ENCODE results near the gene SPPL2B. TPM values are rescaled to one million over a fixed set of nuclear protein-coding genes. Genes with fewer than 3 reads are reported as not detected.
A peak's percentile ranks its signal among the peaks of the same experiment; 100 is the strongest.

The SPPL2B gene
- total and polyA plus RNA-seq, 9 of the 15 experiments (the other 6 are each of a cell fraction or from before 2014, with no cell fraction given) = 0.20 to 81.2 (median 15.1) TPM

DNA sequence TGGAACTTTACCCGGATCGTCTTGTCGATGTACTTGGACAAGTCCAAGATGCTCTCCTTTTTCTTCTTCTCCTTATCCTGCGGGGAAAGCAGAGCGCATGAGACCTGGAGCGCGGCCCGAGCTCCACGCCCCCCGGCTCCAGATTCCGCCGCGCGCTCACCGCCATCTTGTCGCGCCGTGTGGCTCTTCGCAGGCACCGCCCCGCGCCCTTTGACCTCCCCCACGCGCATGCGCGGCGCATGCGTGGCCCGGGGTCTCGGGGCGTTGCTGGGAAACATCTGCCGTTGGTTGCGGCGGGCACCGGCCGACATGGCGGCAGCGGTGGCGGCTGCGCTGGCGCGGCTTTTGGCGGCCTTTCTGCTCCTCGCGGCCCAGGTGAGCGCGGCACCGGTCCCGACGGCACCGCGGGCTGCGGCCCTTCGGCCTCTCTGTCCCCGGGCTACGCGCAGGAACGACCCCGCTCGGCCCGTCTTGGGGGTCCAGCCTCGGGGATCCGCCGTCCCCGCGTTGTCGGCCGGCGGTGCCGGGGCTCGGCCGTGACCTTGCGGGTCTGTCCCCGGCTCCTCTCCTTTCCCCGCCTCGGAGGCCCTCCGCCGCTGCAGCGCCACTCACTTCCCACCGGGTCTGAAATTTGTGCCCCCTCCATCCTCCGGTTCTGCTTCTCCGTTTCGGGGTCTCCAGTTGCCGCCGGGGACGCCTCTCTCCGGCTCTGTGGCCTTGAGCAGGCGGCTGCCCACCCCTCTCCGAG is at the start of gene SPPL2B, which contains the start of gene LSM7 (continued):
- TF ChIP-seq, protein P1, sequence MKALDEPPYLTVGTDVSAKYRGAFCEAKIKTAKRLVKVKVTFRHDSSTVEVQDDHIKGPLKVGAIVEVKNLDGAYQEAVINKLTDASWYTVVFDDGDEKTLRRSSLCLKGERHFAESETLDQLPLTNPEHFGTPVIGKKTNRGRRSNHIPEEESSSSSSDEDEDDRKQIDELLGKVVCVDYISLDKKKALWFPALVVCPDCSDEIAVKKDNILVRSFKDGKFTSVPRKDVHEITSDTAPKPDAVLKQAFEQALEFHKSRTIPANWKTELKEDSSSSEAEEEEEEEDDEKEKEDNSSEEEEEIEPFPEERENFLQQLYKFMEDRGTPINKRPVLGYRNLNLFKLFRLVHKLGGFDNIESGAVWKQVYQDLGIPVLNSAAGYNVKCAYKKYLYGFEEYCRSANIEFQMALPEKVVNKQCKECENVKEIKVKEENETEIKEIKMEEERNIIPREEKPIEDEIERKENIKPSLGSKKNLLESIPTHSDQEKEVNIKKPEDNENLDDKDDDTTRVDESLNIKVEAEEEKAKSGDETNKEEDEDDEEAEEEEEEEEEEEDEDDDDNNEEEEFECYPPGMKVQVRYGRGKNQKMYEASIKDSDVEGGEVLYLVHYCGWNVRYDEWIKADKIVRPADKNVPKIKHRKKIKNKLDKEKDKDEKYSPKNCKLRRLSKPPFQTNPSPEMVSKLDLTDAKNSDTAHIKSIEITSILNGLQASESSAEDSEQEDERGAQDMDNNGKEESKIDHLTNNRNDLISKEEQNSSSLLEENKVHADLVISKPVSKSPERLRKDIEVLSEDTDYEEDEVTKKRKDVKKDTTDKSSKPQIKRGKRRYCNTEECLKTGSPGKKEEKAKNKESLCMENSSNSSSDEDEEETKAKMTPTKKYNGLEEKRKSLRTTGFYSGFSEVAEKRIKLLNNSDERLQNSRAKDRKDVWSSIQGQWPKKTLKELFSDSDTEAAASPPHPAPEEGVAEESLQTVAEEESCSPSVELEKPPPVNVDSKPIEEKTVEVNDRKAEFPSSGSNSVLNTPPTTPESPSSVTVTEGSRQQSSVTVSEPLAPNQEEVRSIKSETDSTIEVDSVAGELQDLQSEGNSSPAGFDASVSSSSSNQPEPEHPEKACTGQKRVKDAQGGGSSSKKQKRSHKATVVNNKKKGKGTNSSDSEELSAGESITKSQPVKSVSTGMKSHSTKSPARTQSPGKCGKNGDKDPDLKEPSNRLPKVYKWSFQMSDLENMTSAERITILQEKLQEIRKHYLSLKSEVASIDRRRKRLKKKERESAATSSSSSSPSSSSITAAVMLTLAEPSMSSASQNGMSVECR (CRISPR knock-in tag; IDR thresholded peaks at IDR 0.05) = peak; percentile 96
- TF ChIP-seq SAFB2 (IDR thresholded peaks at IDR 0.05; ENCODE audit: borderline replicate concordance, low read depth, low read length, severe bottlenecking) = no peak
- TF ChIP-seq SMARCB1 (IDR thresholded peaks at IDR 0.05; ENCODE audit: insufficient read length, low read depth) = no peak
- TF ChIP-seq VEZF1 (CRISPR knock-in tag; IDR thresholded peaks at IDR 0.05) = peak; percentile 23; the same call in 1 of the 2 replicates
- TF ChIP-seq ZNF408 (CRISPR knock-in tag; IDR thresholded peaks at IDR 0.05; ENCODE audit: low read depth) = no peak
- TF ChIP-seq CREB1 (IDR thresholded peaks at IDR 0.05) = peak; percentile 35; the same call in 1 of the 2 replicates
- TF ChIP-seq CREB1 (CRISPR knock-in tag; IDR thresholded peaks at IDR 0.05) = 0 out of 2 replicates have a peak, but pooled peaks have one; percentile 30
- TF ChIP-seq, protein P2, sequence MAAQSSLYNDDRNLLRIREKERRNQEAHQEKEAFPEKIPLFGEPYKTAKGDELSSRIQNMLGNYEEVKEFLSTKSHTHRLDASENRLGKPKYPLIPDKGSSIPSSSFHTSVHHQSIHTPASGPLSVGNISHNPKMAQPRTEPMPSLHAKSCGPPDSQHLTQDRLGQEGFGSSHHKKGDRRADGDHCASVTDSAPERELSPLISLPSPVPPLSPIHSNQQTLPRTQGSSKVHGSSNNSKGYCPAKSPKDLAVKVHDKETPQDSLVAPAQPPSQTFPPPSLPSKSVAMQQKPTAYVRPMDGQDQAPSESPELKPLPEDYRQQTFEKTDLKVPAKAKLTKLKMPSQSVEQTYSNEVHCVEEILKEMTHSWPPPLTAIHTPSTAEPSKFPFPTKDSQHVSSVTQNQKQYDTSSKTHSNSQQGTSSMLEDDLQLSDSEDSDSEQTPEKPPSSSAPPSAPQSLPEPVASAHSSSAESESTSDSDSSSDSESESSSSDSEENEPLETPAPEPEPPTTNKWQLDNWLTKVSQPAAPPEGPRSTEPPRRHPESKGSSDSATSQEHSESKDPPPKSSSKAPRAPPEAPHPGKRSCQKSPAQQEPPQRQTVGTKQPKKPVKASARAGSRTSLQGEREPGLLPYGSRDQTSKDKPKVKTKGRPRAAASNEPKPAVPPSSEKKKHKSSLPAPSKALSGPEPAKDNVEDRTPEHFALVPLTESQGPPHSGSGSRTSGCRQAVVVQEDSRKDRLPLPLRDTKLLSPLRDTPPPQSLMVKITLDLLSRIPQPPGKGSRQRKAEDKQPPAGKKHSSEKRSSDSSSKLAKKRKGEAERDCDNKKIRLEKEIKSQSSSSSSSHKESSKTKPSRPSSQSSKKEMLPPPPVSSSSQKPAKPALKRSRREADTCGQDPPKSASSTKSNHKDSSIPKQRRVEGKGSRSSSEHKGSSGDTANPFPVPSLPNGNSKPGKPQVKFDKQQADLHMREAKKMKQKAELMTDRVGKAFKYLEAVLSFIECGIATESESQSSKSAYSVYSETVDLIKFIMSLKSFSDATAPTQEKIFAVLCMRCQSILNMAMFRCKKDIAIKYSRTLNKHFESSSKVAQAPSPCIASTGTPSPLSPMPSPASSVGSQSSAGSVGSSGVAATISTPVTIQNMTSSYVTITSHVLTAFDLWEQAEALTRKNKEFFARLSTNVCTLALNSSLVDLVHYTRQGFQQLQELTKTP (IDR thresholded peaks at IDR 0.05; ENCODE audit: low read depth in 1 of 2, partially characterized antibody in 2 of 2) = no peak
- TF ChIP-seq MECOM (CRISPR knock-in tag; IDR thresholded peaks at IDR 0.05) = no peak
- TF ChIP-seq RBM15 (IDR thresholded peaks at IDR 0.05; ENCODE audit: insufficient read depth, low read length) = no peak
- no peak for TF ChIP-seq CBFA2T3 (IDR thresholded peaks at IDR 0.05)
- no peak for TF ChIP-seq SFPQ (IDR thresholded peaks at IDR 0.05; ENCODE audit: low read depth, low read length)
- TF ChIP-seq TFAM (CRISPR knock-in tag; conservative IDR thresholded peaks at IDR 0.05) = no peak
- no peak for TF ChIP-seq EGR1 (conservative IDR thresholded peaks at IDR 0.05)
- no peak for TF ChIP-seq SMARCA5 (IDR thresholded peaks at IDR 0.05)

Data from K562 (cell line).